Brain microvascular endothelial cell (primary cell): ENCODE results near the gene GALNT1.

Experiments
- DNase-seq: peaks from one replicate; pipeline ENCODE4 v3.0.0-alpha.2; 2020
- H3K27ac ChIP-seq: fragments of 250-450 bp; sonication (Bioruptor Pico); 2 replicates; pipeline ENCODE4 v1.5.1; 2020; ENCODE audit warnings: mild to moderate bottlenecking, moderate library complexity
- H3K27me3 ChIP-seq: fragments of 250-450 bp; sonication (Bioruptor Pico); replicated peaks from 2 replicates; pipeline ENCODE4 v1.5.1; 2020; ENCODE audit warnings: mild to moderate bottlenecking
- H3K36me3 ChIP-seq: fragments of 250-450 bp; sonication (Bioruptor Pico); replicated peaks from 2 replicates; pipeline ENCODE4 v1.5.1; 2020; ENCODE audit warnings: mild to moderate bottlenecking
- H3K4me3 ChIP-seq: 2 replicates; pipeline ENCODE4 v1.5.1; 2011; ENCODE audit warnings: low read depth, mild to moderate bottlenecking, control low read depth, low read length, moderate library complexity
- in situ Hi-C: cut with HindIII; loops from 2 replicates; pipeline ENCODE4 v1.10.0; 2017; ENCODE audit warnings: low sequenced_read_pairs, low pct_ligation_motif_present
- TF ChIP-seq, protein P1 (sequence below): IDR thresholded peaks from 2 replicates; pipeline ENCODE4 v1.5.1; 2011; ENCODE audit warnings: low read depth, mild to moderate bottlenecking, moderate library complexity, low read length, control low read depth, inconsistent platforms; ENCODE audit errors: missing control alignments

Gene GALNT1

DNA sequence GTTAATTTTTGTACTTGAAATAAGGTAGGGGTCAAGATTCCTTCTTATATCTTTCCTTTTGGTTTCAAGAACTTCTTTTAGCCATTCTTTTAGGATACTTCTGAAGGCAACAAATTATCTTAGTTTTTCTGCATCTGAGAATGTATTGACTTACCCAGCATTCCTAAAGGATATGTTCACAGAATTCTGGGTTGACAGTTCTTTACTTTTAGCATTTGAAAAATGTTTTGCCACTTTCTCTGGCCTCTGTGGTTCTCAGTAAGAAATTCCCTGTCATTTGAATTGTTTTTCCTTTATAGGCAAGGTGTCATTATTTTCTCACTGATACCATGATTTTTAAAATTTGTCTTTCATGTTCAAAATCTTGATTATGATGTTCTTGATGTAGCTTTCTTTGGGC, 162.4 kb downstream of the GALNT1 start:
- no peak for DNase-seq
- Histone ChIP-seq H3K4me3 (no peak overlapping the region), H3K27me3 (no peaks in the 10 kb centered on the region), H3K27ac (no peak overlapping the region), H3K36me3 (no peaks in the 10 kb centered on the region)
- in situ Hi-C loops: no loop called here
- TF ChIP-seq, protein P1, sequence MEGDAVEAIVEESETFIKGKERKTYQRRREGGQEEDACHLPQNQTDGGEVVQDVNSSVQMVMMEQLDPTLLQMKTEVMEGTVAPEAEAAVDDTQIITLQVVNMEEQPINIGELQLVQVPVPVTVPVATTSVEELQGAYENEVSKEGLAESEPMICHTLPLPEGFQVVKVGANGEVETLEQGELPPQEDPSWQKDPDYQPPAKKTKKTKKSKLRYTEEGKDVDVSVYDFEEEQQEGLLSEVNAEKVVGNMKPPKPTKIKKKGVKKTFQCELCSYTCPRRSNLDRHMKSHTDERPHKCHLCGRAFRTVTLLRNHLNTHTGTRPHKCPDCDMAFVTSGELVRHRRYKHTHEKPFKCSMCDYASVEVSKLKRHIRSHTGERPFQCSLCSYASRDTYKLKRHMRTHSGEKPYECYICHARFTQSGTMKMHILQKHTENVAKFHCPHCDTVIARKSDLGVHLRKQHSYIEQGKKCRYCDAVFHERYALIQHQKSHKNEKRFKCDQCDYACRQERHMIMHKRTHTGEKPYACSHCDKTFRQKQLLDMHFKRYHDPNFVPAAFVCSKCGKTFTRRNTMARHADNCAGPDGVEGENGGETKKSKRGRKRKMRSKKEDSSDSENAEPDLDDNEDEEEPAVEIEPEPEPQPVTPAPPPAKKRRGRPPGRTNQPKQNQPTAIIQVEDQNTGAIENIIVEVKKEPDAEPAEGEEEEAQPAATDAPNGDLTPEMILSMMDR: no peak

DNA sequence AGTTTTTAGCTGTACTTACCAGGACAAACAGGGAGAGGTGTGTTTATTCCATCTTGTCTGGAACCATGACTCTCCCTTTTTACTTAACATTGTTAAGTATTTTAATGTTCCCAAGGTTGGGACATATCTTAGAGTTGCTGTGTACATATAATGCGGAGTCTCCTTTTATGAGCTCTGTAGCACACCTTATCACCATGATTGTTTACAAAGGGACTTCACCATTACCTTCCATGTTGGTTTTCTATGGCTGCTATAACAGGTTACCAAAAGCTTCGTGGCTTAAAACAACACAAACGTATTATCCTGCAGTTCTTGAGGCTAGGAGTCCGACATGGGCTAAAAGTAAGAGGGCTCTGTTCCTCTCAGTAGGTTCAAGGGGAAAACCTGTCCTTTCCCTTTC, 164.3 kb downstream of the GALNT1 start:
- in situ Hi-C loops: no loop called here
- TF ChIP-seq, protein P1: no peak
- H3K27ac ChIP-seq: no peak overlapping the region

DNA sequence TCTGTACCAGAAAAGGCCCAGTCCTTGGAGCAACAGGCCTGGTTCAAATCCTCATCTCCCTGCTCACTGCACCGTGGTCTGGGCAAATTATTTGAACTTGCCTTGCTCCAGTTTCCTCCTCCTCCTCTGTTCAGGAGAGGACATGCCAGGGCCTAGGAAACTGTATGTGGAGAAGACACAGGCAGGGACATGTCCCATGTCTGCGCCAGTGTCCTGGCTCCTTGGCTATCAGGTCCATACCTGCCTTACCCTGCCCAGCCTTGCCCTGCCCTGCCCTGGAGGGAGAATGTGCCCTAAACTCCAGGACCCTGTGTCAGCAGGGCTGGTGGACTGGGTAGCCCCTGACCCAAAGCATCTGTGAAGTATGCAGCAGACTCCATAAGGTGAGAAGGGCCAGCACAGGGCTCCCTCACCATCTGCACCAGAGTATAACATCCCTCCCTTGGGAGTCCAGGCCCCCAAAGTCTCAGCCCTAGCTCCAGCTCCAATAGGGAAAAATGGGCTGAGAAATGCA, 165.3 kb downstream of the GALNT1 start:
- TF ChIP-seq, protein P1: no peak
- H3K27ac ChIP-seq: no peak overlapping the region
- H3K36me3 ChIP-seq: no peaks in the 10 kb centered on the region
- no peaks in the 10 kb centered on the region for H3K27me3 ChIP-seq
- DNase-seq: no peak
- in situ Hi-C loops: no loop called here
- no peak overlapping the region for H3K4me3 ChIP-seq

More for the DNA sequence above, 164.3 kb downstream of the GALNT1 start:
- no peak for DNase-seq
- no peaks in the 10 kb centered on the region for H3K36me3 ChIP-seq
- H3K27me3 ChIP-seq: no peaks in the 10 kb centered on the region
- H3K4me3 ChIP-seq: no peak overlapping the region

DNA sequence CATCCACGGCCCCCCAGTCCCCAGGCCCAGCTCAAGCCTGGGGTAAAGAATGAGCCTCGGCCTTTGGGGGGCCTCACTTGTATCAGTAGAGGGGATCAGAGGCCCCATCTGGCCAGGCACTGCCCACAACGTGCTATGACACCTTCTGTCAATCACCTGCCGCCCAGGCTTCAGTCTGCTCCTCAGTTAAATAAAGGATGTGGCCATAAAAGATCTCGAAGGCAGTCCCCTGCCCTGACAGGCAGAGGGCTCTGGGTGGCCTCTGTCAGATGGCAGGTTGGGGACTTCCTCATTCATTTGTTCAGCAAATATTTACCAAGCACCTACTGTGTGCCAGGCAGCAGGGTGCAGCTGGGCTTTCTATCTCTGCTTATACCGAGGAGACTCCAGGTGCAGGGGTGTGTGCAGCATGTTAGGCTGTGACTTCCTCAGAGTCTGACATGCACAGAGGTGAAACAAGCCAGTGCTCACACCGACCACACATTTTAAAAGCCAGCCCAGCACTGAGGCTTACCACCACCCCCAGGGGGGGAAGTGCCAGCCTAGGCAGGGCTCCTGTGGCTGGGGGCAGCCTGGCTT, 166.4 kb downstream of the GALNT1 start:
- Histone ChIP-seq H3K27ac (no peak overlapping the region), H3K27me3 (no peaks in the 10 kb centered on the region), H3K36me3 (no peaks in the 10 kb centered on the region), H3K4me3 (no peak overlapping the region)
- in situ Hi-C loops: no loop called here
- TF ChIP-seq, protein P1: no peak
- DNase-seq: no peak

DNA sequence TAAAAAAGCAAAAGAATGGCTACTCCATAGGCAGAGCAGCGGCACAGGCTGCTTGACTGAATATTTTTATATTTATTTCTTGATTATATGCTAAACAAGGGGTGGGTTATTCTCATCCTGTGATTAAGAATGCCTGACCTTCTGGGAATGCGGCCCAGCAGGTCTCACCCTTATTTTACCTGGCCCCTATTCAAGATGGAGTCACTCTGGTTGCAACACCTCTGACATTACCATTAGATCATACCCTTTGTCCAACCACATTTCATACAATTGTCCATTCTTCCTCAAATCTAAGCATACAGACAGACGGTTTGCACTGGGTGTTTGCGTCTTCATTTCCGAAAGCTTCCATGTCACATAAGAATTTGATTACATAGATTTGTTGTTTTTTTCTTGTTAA, 168.2 kb downstream of the GALNT1 start:
- in situ Hi-C loops: no loop called here
- TF ChIP-seq, protein P1: no peak
- H3K27ac ChIP-seq: no peak overlapping the region
- no peaks in the 10 kb centered on the region for H3K27me3 ChIP-seq
- no peaks in the 10 kb centered on the region for H3K36me3 ChIP-seq
- H3K4me3 ChIP-seq: no peak overlapping the region
- DNase-seq: no peak

DNA sequence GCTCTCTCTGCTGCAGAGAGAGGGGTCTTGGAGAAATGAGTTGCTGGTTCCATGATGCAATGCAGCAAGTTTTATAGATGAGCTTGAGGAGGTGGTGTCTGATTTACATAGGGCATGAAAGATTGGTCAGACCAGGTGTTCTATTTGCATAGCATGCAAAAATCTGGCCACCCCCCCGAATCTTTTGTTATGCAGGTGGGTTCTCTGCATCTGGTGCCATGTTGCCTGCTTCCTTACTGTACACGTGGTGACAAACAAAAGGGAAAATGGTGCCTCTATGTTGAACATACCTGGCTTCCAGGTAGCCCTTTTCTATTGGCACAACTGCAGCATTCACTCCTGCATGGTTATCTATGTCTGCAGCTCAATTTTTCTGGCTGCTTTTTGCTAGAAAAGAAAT, 169.4 kb downstream of the GALNT1 start:
- in situ Hi-C loops: no loop called here

More for the DNA sequence above, 169.4 kb downstream of the GALNT1 start:
- no peaks in the 10 kb centered on the region for H3K27me3 ChIP-seq
- no peak for DNase-seq
- no peaks in the 10 kb centered on the region for H3K36me3 ChIP-seq
- no peak overlapping the region for H3K27ac ChIP-seq
- no peak overlapping the region for H3K4me3 ChIP-seq
- TF ChIP-seq, protein P1: no peak
